Measurements from ENCODE around the gene CAPN5. TPM values are rescaled to one million over a fixed set of nuclear protein-coding genes. Genes with fewer than 3 reads are reported as not detected.

The CAPN5 gene
- total and polyA plus RNA-seq, 10 of the 15 experiments (the other 5 are each of a cell fraction or from before 2014, with no cell fraction given), result 0.02 to 0.33 (median 0.07) TPM; not detected in 3

GRCh38 chr11:77129842-77130756 lies 63.3 kb downstream of the CAPN5 start (continued):
- no peak for TF ChIP-seq MXI1 (IDR thresholded peaks at IDR 0.05; ENCODE audit: low read depth, low read length)
- TF ChIP-seq, protein P1, sequence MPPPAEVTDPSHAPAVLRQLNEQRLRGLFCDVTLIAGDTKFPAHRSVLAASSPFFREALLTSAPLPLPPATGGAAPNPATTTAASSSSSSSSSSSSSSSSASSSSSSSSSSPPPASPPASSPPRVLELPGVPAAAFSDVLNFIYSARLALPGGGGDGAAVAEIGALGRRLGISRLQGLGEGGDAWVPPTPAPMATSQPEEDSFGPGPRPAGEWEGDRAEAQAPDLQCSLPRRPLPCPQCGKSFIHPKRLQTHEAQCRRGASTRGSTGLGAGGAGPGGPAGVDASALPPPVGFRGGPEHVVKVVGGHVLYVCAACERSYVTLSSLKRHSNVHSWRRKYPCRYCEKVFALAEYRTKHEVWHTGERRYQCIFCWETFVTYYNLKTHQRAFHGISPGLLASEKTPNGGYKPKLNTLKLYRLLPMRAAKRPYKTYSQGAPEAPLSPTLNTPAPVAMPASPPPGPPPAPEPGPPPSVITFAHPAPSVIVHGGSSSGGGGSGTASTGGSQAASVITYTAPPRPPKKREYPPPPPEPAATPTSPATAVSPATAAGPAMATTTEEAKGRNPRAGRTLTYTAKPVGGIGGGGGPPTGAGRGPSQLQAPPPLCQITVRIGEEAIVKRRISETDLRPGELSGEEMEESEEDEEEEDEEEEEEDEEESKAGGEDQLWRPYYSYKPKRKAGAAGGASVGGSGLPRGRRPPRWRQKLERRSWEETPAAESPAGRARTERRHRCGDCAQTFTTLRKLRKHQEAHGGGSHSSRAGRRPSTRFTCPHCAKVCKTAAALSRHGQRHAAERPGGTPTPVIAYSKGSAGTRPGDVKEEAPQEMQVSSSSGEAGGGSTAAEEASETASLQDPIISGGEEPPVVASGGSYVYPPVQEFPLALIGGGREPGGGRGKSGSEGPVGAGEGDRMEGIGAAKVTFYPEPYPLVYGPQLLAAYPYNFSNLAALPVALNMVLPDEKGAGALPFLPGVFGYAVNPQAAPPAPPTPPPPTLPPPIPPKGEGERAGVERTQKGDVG (CRISPR knock-in tag; IDR thresholded peaks at IDR 0.05), result no peak
- TF ChIP-seq EGR1 (IDR thresholded peaks at IDR 0.05; ENCODE audit: borderline replicate concordance in 1 of 2, low read depth in 2 of 2, low read length in 2 of 2), result no peak
- no peak for TF ChIP-seq SIN3A (IDR thresholded peaks at IDR 0.05; ENCODE audit: low read depth, low read length)

- H3K4me2 ChIP-seq (ENCODE audit: control insufficient read depth, insufficient read depth), result no peak overlapping the region
- H3K36me3 ChIP-seq (ENCODE audit: control insufficient read depth in 2 of 2, insufficient read depth in 2 of 2, low read length in 1 of 2), result no peaks in the 10 kb centered on the region
- H3K27me3 ChIP-seq (replicated peaks in 1 of 2; ENCODE audit: control insufficient read depth in 2 of 2, insufficient read depth in 2 of 2, low read length in 1 of 2), result peaks cover 0 to 3% of the 10 kb centered on the region in 2 experiments; a peak in 2 of 4 replicates
- H2AFZ ChIP-seq (ENCODE audit: control insufficient read depth, low read depth, low read length), result no peak overlapping the region
- H3K79me2 ChIP-seq (ENCODE audit: control insufficient read depth, insufficient read depth, low read length), result no peaks in the 10 kb centered on the region
- ChIA-PET RAD21 (ENCODE audit: unreplicated experiment) (no interaction called here), POLR2A (no interaction called here), SMC1A (ENCODE audit: uncharacterized antibody, unreplicated experiment) (interaction anchor here (1.1 kb wide), 1 partner anchor 55 kb away, joined by 3 read pairs; no protein-coding TSS in a partner anchor), CTCF (interaction anchor here (1.1 kb wide), 1 partner anchor 417 kb away, joined by 3 read pairs; no protein-coding TSS in a partner anchor)
- no TSS peak for BruUV-seq (replicated peaks)
- ATAC-seq (no peak), FAIRE-seq (no peak), DNase-seq (ENCODE audit: low read depth, low spot score) (no peak)
- intact Hi-C loops (cut with micrococcal nuclease; ENCODE audit: unreplicated experiment), result no loop called here
- in situ Hi-C loops (cut with MboI), result no loop called here
- H3K4me3 ChIP-seq, result no peak overlapping the region
- no peaks in the 10 kb centered on the region for H4K20me1 ChIP-seq (ENCODE audit: control insufficient read depth, insufficient read depth)
- H3K27ac ChIP-seq (ENCODE audit: control insufficient read depth, insufficient read depth), result no peak overlapping the region
- H3K4me1 ChIP-seq (ENCODE audit: control insufficient read depth, insufficient read depth, low read length), result 0 out of 2 replicates have a peak, but pooled peaks cover 3% of the 10 kb centered on the region
- H3K9me3 ChIP-seq (replicated peaks; ENCODE audit: control insufficient read depth, insufficient read depth, low read length), result no peaks in the 10 kb centered on the region
- 46% methylated on average over 9 of the region's 9 CpGs for WGBS (ENCODE audit: insufficient coverage, insufficient replicate concordance, low lambda C conversion rate, missing lambda C conversion rate)
- no peak overlapping the region for H3K9ac ChIP-seq (ENCODE audit: control insufficient read depth, insufficient read depth, low read length)
- TF ChIP-seq ZSCAN29 (IDR thresholded peaks at IDR 0.05) (no peak), GABPA (IDR thresholded peaks at IDR 0.05; ENCODE audit: low read depth) (no peak), CBFB (IDR thresholded peaks at IDR 0.05; ENCODE audit: low read depth) (no peak), BCL11A (IDR thresholded peaks at IDR 0.05; ENCODE audit: low read depth, low read length) (no peak)
- TF ChIP-seq, protein P2, sequence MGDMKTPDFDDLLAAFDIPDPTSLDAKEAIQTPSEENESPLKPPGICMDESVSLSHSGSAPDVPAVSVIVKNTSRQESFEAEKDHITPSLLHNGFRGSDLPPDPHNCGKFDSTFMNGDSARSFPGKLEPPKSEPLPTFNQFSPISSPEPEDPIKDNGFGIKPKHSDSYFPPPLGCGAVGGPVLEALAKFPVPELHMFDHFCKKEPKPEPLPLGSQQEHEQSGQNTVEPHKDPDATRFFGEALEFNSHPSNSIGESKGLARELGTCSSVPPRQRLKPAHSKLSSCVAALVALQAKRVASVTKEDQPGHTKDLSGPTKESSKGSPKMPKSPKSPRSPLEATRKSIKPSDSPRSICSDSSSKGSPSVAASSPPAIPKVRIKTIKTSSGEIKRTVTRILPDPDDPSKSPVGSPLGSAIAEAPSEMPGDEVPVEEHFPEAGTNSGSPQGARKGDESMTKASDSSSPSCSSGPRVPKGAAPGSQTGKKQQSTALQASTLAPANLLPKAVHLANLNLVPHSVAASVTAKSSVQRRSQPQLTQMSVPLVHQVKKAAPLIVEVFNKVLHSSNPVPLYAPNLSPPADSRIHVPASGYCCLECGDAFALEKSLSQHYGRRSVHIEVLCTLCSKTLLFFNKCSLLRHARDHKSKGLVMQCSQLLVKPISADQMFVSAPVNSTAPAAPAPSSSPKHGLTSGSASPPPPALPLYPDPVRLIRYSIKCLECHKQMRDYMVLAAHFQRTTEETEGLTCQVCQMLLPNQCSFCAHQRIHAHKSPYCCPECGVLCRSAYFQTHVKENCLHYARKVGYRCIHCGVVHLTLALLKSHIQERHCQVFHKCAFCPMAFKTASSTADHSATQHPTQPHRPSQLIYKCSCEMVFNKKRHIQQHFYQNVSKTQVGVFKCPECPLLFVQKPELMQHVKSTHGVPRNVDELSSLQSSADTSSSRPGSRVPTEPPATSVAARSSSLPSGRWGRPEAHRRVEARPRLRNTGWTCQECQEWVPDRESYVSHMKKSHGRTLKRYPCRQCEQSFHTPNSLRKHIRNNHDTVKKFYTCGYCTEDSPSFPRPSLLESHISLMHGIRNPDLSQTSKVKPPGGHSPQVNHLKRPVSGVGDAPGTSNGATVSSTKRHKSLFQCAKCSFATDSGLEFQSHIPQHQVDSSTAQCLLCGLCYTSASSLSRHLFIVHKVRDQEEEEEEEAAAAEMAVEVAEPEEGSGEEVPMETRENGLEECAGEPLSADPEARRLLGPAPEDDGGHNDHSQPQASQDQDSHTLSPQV (IDR thresholded peaks at IDR 0.05), result no peak
- TF ChIP-seq, protein P3, sequence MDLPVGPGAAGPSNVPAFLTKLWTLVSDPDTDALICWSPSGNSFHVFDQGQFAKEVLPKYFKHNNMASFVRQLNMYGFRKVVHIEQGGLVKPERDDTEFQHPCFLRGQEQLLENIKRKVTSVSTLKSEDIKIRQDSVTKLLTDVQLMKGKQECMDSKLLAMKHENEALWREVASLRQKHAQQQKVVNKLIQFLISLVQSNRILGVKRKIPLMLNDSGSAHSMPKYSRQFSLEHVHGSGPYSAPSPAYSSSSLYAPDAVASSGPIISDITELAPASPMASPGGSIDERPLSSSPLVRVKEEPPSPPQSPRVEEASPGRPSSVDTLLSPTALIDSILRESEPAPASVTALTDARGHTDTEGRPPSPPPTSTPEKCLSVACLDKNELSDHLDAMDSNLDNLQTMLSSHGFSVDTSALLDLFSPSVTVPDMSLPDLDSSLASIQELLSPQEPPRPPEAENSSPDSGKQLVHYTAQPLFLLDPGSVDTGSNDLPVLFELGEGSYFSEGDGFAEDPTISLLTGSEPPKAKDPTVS (IDR thresholded peaks at IDR 0.05; ENCODE audit: low read depth, low read length), result no peak
Measured at GRCh38 chr11:77130763-77131513, 64.2 kb downstream of the CAPN5 start.
